ENCODE measurements around the gene HORMAD1.

DNA sequence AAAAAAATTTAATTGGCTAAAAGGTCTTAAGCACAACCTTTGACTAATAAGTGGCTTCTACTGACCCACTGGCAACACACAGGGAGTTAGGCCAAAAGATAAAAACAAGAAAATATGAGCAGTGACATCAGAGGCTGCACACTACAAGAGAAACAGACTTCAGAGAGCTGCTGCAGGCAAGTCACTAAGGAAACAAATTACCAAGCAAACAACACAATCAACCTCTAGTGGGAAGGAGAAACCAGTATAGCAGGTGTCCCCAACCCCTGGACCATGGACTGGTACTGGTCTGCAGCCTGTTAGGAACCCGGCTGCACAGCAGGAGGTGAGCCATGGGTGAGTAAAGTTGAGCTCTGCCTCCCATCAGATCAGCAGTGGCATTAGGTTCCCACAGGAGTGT is 70.5 kb downstream of the HORMAD1 start:
- TF ChIP-seq CTCF (IDR thresholded peaks at IDR 0.05; ENCODE audit: insufficient read depth, low read length): no peak
- TF ChIP-seq POLR2AphosphoS5 (IDR thresholded peaks at IDR 0.05; ENCODE audit: low read depth): no peak
- TF ChIP-seq GABPA (IDR thresholded peaks at IDR 0.05; ENCODE audit: low read depth): no peak
- no peak for TF ChIP-seq SPI1 (IDR thresholded peaks at IDR 0.05; ENCODE audit: borderline replicate concordance, low read depth)
